T-helper 17 cell (primary cell): ENCODE data around the gene UBAP2. TPM values are rescaled to one million over a fixed set of nuclear protein-coding genes. Genes with fewer than 3 reads are reported as not detected.
"Not testable (repeated sequence)": the region's sequence is repeated elsewhere in the genome, so short reads cannot be mapped to it uniquely, and the experiment has no call there.

ENCODE experiments used
- ATAC-seq: fragments of 150-1000 bp; cut with Tn5 transposase; 2 replicates; pipeline ENCODE4 v1.10.0; 2021; ENCODE audit warnings: mild to moderate bottlenecking, moderate library complexity
- DNase-seq, 3 donors: peaks; one replicate each; pipeline versions ENCODE4 v3.0.0 to v3.0.0-alpha.2; 2020 to 2021
- H3K9me3 ChIP-seq: one replicate; pipeline ENCODE4 v1.7.0; 2013; ENCODE audit warnings: low read length, mild to moderate bottlenecking; ENCODE audit not compliant: control insufficient read depth, poor library complexity, severe bottlenecking
- H3K27ac Mint-ChIP-seq: one replicate; pipeline ENCODE4 v1.8.0; 2022; ENCODE audit warnings: mild to moderate bottlenecking, moderate library complexity, mixed read lengths
- H3K27me3 Mint-ChIP-seq: one replicate; pipeline ENCODE4 v1.8.0; 2022; ENCODE audit warnings: mixed read lengths
- H3K36me3 Mint-ChIP-seq: one replicate; pipeline ENCODE4 v1.8.0; 2022; ENCODE audit warnings: low read depth, mixed read lengths
- H3K4me1 Mint-ChIP-seq: one replicate; pipeline ENCODE4 v1.8.0; 2022; ENCODE audit warnings: mild to moderate bottlenecking, mixed read lengths
- H3K4me3 Mint-ChIP-seq: one replicate; pipeline ENCODE4 v1.8.0; 2022; ENCODE audit warnings: mild to moderate bottlenecking, moderate library complexity, mixed read lengths
- total RNA-seq, 4 donors: library from RNA in 2 of 4; stranded (reverse) in 2 of 4; gene quantifications; one replicate each; pipeline ENCODE4 v1.2.3 and lab custom pipeline; 2022 to 2026

Gene UBAP2
- total RNA-seq, 2 donors from 2014 or later = 33.9 to 37.3 TPM

DNA sequence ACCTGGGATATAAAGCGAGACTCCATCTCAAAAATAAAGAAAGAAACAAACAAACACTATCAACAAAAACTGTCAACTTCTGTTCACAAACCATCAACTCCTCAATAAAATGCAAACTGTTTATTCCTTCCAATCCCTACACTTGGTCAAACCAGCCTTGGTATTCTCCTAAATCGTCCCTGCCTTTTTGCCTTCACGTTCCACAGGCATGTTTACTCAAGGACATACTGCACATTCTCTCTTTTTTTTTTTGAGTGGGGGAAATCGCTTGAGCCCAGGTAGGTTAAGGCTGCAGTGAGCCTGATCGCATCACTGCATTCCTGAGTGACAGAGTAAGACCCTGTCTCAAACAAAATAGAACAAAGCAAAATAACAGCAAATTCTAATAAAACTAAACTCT lies 13.0 kb downstream of the UBAP2 start:
- ATAC-seq = no peak

GRCh38 chr9:34034698-34035065 lies 14.0 kb downstream of the UBAP2 start:
- H3K27ac Mint-ChIP-seq = no peak overlapping the region
- H3K9me3 ChIP-seq = no peaks in the 10 kb centered on the region
- H3K27me3 Mint-ChIP-seq = no peaks in the 10 kb centered on the region
- H3K4me3 Mint-ChIP-seq = no peak overlapping the region
- DNase-seq = no peak
- peaks cover 3% of the 10 kb centered on the region for H3K36me3 Mint-ChIP-seq
- H3K4me1 Mint-ChIP-seq = peaks cover 18% of the 10 kb centered on the region
- ATAC-seq = no peak

More for the DNA sequence above, 13.0 kb downstream of the UBAP2 start:
- H3K4me1 Mint-ChIP-seq = peaks cover 18% of the 10 kb centered on the region
- no peak for DNase-seq
- H3K9me3 ChIP-seq = no peaks in the 10 kb centered on the region
- no peak overlapping the region for H3K4me3 Mint-ChIP-seq
- peak overlapping the region; percentile 69 for H3K27ac Mint-ChIP-seq
- H3K36me3 Mint-ChIP-seq = peaks cover 3% of the 10 kb centered on the region
- no peaks in the 10 kb centered on the region for H3K27me3 Mint-ChIP-seq

GRCh38 chr9:34032631-34033030 lies 16.1 kb downstream of the UBAP2 start:
- Mint-ChIP-seq H3K4me3 (no peak overlapping the region), H3K27me3 (no peaks in the 10 kb centered on the region), H3K4me1 (peaks cover 18% of the 10 kb centered on the region), H3K27ac (peak overlapping the region; percentile 70), H3K36me3 (peaks cover 3% of the 10 kb centered on the region)
- H3K9me3 ChIP-seq = no peaks in the 10 kb centered on the region
- DNase-seq = no peak
- no peak for ATAC-seq

- peaks cover 3% of the 10 kb centered on the region for H3K36me3 Mint-ChIP-seq
- H3K27me3 Mint-ChIP-seq = no peaks in the 10 kb centered on the region
- no peak overlapping the region for H3K4me3 Mint-ChIP-seq
- peaks cover 14% of the 10 kb centered on the region for H3K4me1 Mint-ChIP-seq
- ATAC-seq = no peak
- DNase-seq = no peak
- no peaks in the 10 kb centered on the region for H3K9me3 ChIP-seq
- peak overlapping the region; percentile 47 for H3K27ac Mint-ChIP-seq
Observed at GRCh38 chr9:34027845-34028574, 20.7 kb downstream of the UBAP2 start.

GRCh38 chr9:34025811-34026210 lies 22.9 kb downstream of the UBAP2 start:
- Mint-ChIP-seq H3K4me1 (peaks cover 7% of the 10 kb centered on the region), H3K4me3 (no peak overlapping the region), H3K36me3 (no peaks in the 10 kb centered on the region), H3K27me3 (no peaks in the 10 kb centered on the region), H3K27ac (peak overlapping the region; percentile 62)
- DNase-seq (no peak), ATAC-seq (no peak)
- no peaks in the 10 kb centered on the region for H3K9me3 ChIP-seq

- Mint-ChIP-seq H3K4me1 (peaks cover 7% of the 10 kb centered on the region), H3K36me3 (no peaks in the 10 kb centered on the region), H3K27me3 (no peaks in the 10 kb centered on the region), H3K4me3 (no peak overlapping the region), H3K27ac (no peak overlapping the region)
- no peak for ATAC-seq
- H3K9me3 ChIP-seq = no peaks in the 10 kb centered on the region
- no peak for DNase-seq
Observed at GRCh38 chr9:34025062-34025461, 23.6 kb downstream of the UBAP2 start.

GRCh38 chr9:34024476-34024875 lies 24.2 kb downstream of the UBAP2 start:
- not testable (repeated sequence) for H3K36me3 Mint-ChIP-seq

GRCh38 chr9:34016149-34016548 lies 32.5 kb downstream of the UBAP2 start:
- no peaks in the 10 kb centered on the region for H3K27me3 Mint-ChIP-seq
- no peak for DNase-seq
- H3K27ac Mint-ChIP-seq = no peak overlapping the region
- no peaks in the 10 kb centered on the region for H3K36me3 Mint-ChIP-seq
- H3K4me3 Mint-ChIP-seq = no peak overlapping the region
- H3K4me1 Mint-ChIP-seq = peaks cover 6% of the 10 kb centered on the region
- ATAC-seq = no peak
- no peaks in the 10 kb centered on the region for H3K9me3 ChIP-seq

More at GRCh38 chr9:34024476-34024875, 24.2 kb downstream of the UBAP2 start:
- not testable (repeated sequence) for H3K27ac Mint-ChIP-seq, H3K4me1 Mint-ChIP-seq, H3K9me3 ChIP-seq, DNase-seq, ATAC-seq, H3K27me3 Mint-ChIP-seq, H3K4me3 Mint-ChIP-seq

- H3K27me3 Mint-ChIP-seq = no peaks in the 10 kb centered on the region
- ATAC-seq (no peak), DNase-seq (no peak)
- no peak overlapping the region for H3K27ac Mint-ChIP-seq
- no peaks in the 10 kb centered on the region for H3K36me3 Mint-ChIP-seq
- H3K4me3 Mint-ChIP-seq = no peak overlapping the region
- H3K4me1 Mint-ChIP-seq = no peaks in the 10 kb centered on the region
- H3K9me3 ChIP-seq = no peaks in the 10 kb centered on the region
Observed at GRCh38 chr9:34010979-34011378, 37.7 kb downstream of the UBAP2 start.

GRCh38 chr9:34001951-34002350 lies 46.7 kb downstream of the UBAP2 start:
- no peak for DNase-seq
- Mint-ChIP-seq H3K4me3 (no peak overlapping the region), H3K27ac (peak overlapping the region; percentile 19), H3K4me1 (peaks cover 5% of the 10 kb centered on the region), H3K27me3 (no peaks in the 10 kb centered on the region), H3K36me3 (peaks cover 2% of the 10 kb centered on the region)
- no peak for ATAC-seq
- no peaks in the 10 kb centered on the region for H3K9me3 ChIP-seq

DNA sequence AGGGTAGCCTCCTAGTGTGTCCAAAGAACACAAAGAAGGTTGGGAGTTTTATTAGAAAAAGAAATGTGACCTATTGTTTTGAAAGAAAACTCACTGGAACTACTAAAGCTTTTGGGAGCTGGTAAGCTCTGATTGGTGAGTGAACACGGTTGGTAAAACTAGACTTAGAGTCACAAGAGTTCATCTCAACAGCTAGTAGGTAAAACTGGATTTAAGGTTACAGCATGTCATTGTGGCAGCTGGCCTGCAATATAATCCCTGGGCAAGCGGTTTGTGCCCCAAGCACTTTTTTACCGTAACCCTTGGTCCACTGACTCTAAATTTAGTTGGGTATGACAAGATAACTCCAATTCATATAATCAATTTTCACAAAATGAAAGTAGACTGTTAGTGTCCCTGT lies 47.4 kb downstream of the UBAP2 start:
- peaks cover 2% of the 10 kb centered on the region for H3K36me3 Mint-ChIP-seq
- no peaks in the 10 kb centered on the region for H3K9me3 ChIP-seq
- H3K4me3 Mint-ChIP-seq = no peak overlapping the region
- ATAC-seq (no peak), DNase-seq (no peak)
- no peak overlapping the region for H3K27ac Mint-ChIP-seq
- H3K4me1 Mint-ChIP-seq = peaks cover 6% of the 10 kb centered on the region
- H3K27me3 Mint-ChIP-seq = no peaks in the 10 kb centered on the region

DNA sequence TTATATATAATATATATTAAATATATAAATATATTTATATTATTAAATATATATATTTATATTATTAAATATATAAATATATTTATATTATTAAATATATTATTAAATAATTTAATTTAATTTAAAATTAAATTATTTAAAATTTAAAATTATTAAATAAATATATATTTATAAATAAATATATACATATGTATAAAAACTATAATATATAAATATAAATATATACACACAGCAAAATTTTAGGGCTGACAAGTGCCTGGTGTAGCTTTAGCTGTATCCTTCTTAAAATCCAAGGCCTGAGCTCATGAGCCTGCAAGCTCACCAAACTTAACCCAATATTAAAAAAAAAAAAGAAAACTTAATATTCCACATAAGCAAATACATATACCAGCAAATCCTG lies 53.2 kb downstream of the UBAP2 start:
- Mint-ChIP-seq H3K4me1 (peaks cover 5% of the 10 kb centered on the region), H3K4me3 (no peak overlapping the region), H3K27me3 (no peaks in the 10 kb centered on the region), H3K27ac (no peak overlapping the region), H3K36me3 (peaks cover 2% of the 10 kb centered on the region)
- DNase-seq (no peak), ATAC-seq (no peak)
- H3K9me3 ChIP-seq = no peaks in the 10 kb centered on the region

DNA sequence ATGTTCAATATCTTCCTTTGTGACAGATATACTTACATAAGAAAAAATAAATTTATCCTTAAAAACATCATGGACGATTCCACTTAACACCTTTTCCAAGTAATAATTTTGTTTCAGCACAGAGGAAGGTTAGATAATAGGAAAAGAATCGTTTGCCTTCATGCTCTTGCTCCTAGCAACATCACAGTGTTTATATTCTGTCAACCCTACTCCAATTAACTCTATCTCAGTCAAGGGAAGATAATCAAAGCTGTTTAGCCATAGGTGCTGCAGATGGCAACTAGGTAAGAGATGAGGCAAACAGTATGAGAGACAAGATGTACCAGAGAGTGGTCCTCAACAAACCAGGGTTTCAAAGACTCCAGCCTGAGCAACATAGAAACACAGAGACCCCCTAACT lies 55.6 kb downstream of the UBAP2 start:
- no peaks in the 10 kb centered on the region for H3K9me3 ChIP-seq
- H3K27ac Mint-ChIP-seq = no peak overlapping the region
- ATAC-seq = no peak
- peaks cover 4% of the 10 kb centered on the region for H3K36me3 Mint-ChIP-seq
- peaks cover 17% of the 10 kb centered on the region for H3K4me1 Mint-ChIP-seq
- DNase-seq = no peak
- H3K27me3 Mint-ChIP-seq = no peaks in the 10 kb centered on the region
- no peak overlapping the region for H3K4me3 Mint-ChIP-seq

DNA sequence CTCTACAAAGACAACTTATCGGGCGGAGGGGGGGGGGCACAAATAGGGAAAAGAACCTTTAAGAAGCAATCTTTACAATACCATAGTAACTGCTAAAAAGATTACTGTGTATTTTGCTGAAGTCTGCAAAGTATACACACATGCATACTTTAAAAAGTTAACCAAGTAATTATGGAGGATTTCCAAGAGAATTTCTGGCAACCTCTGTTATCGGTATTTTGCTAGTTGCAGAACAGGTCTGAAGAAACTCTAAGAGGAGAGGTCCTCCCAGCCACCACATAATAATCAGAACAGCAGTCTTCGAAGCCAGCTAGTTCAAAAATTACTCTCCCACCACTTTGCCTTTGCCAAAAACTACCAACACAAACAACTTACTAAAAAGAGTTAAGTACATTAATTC lies 56.1 kb downstream of the UBAP2 start:
- Mint-ChIP-seq H3K4me1 (peaks cover 17% of the 10 kb centered on the region), H3K36me3 (peaks cover 4% of the 10 kb centered on the region), H3K27me3 (no peaks in the 10 kb centered on the region), H3K27ac (no peak overlapping the region), H3K4me3 (no peak overlapping the region)
- no peak for ATAC-seq
- DNase-seq = no peak
- no peaks in the 10 kb centered on the region for H3K9me3 ChIP-seq
